WTC11 (cell line): ENCODE results near the gene ZFP90. TPM values are rescaled to one million over a fixed set of nuclear protein-coding genes. Genes with fewer than 3 reads are reported as not detected.

ENCODE experiments used
- ATAC-seq: fragments of 200-7000 bp; cut with Tn5 transposase; 2 replicates; pipeline ENCODE4 v1.10.0; 2021; ENCODE audit warnings: mild to moderate bottlenecking, moderate library complexity
- CTCF ChIA-PET: fragments of 300-600 bp; sonication (Branson Sonifier 250); formaldehyde crosslinking; loops from one replicate; lab custom pipeline; 2021; ENCODE audit warnings: antibody characterized with exemption; lab: Charles Lee
- POLR2A ChIA-PET: fragments of 350-600 bp; sonication (Branson Sonifier 250); formaldehyde crosslinking; loops from one replicate; lab custom pipeline; 2021; ENCODE audit warnings: antibody characterized with exemption; lab: Charles Lee
- DNase-seq: peaks from one replicate; pipeline ENCODE4 v3.0.0; 2021; ENCODE audit warnings: low spot score
- H3K27ac Mint-ChIP-seq: 2 replicates; pipeline ENCODE4 v1.8.0; 2021; ENCODE audit warnings: mixed read lengths
- H3K27me3 Mint-ChIP-seq: 2 replicates; pipeline ENCODE4 v1.8.0; 2021; ENCODE audit warnings: low read depth, mild to moderate bottlenecking, moderate library complexity, mixed read lengths
- H3K36me3 Mint-ChIP-seq: 2 replicates; pipeline ENCODE4 v1.8.0; 2021; ENCODE audit warnings: mixed read lengths
- H3K4me1 Mint-ChIP-seq: 2 replicates; pipeline ENCODE4 v1.8.0; 2022; ENCODE audit warnings: mixed read lengths
- H3K4me3 Mint-ChIP-seq: 2 replicates; pipeline ENCODE4 v1.8.0; 2021; ENCODE audit warnings: mild to moderate bottlenecking, moderate library complexity, mixed read lengths
- H3K9me3 Mint-ChIP-seq: 2 replicates; pipeline ENCODE4 v1.8.0; 2021; ENCODE audit warnings: mixed read lengths
- ELF4 ChIP-seq: sonication (generic); formaldehyde crosslinking; IDR thresholded peaks from 2 replicates; pipeline ENCODE4 v1.8.1; 2022; ENCODE audit warnings: low read depth, mild to moderate bottlenecking, moderate library complexity, missing genetic modification reagents
- EMX1 ChIP-seq: fragments of 250-450 bp; sonication (Bioruptor Pico); IDR thresholded peaks from 2 replicates; pipeline ENCODE4 v1.8.0; 2021; ENCODE audit warnings: mild to moderate bottlenecking
- FOXP1 ChIP-seq: sonication (generic); formaldehyde crosslinking; IDR thresholded peaks from 2 replicates; pipeline ENCODE4 v1.8.0; 2022; ENCODE audit warnings: missing genetic modification reagents, mild to moderate bottlenecking, moderate library complexity, borderline replicate concordance
- GTF2I ChIP-seq: fragments of 250-450 bp; sonication (Bioruptor Pico); conservative IDR thresholded peaks from 2 replicates; pipeline ENCODE4 v1.4.0; 2021; ENCODE audit warnings: mild to moderate bottlenecking
- JUN ChIP-seq: sonication (generic); formaldehyde crosslinking; IDR thresholded peaks from 2 replicates; pipeline ENCODE4 v1.8.0; 2023; ENCODE audit warnings: mild to moderate bottlenecking, missing genetic modification reagents
- KAT7 ChIP-seq: sonication (generic); formaldehyde crosslinking; IDR thresholded peaks from 2 replicates; pipeline ENCODE4 v1.8.1; 2023; ENCODE audit warnings: missing genetic modification reagents, mild to moderate bottlenecking, borderline replicate concordance
- MLX ChIP-seq: sonication (generic); formaldehyde crosslinking; IDR thresholded peaks from 2 replicates; pipeline ENCODE4 v1.8.1; 2023; ENCODE audit warnings: mild to moderate bottlenecking, missing genetic modification reagents, moderate library complexity
- NR1H2 ChIP-seq: sonication (generic); formaldehyde crosslinking; IDR thresholded peaks from 2 replicates; pipeline ENCODE4 v1.9.0; 2021; ENCODE audit warnings: mild to moderate bottlenecking, moderate library complexity, missing genetic modification reagents
- OVOL2 ChIP-seq: fragments of 250-450 bp; sonication (Bioruptor Pico); IDR thresholded peaks from 2 replicates; pipeline ENCODE4 v1.9.0; 2021; ENCODE audit warnings: mild to moderate bottlenecking, borderline replicate concordance
- RORB ChIP-seq: fragments of 250-450 bp; sonication (Bioruptor Pico); IDR thresholded peaks from 2 replicates; pipeline ENCODE4 v1.9.0; 2021; ENCODE audit warnings: mild to moderate bottlenecking
- TCF7 ChIP-seq: sonication (generic); formaldehyde crosslinking; IDR thresholded peaks from 2 replicates; pipeline ENCODE4 v1.8.0; 2022; ENCODE audit warnings: mild to moderate bottlenecking, low read depth, missing genetic modification reagents, moderate library complexity
- TEAD1 ChIP-seq: sonication (generic); formaldehyde crosslinking; IDR thresholded peaks from 2 replicates; pipeline ENCODE4 v1.8.0; 2022; ENCODE audit warnings: mild to moderate bottlenecking, missing genetic modification reagents
- TP53 ChIP-seq: sonication (generic); formaldehyde crosslinking; IDR thresholded peaks from 2 replicates; pipeline ENCODE4 v1.8.1; 2023; ENCODE audit warnings: mild to moderate bottlenecking, missing genetic modification reagents
- ZNF121 ChIP-seq: sonication (generic); formaldehyde crosslinking; IDR thresholded peaks from 2 replicates; pipeline ENCODE4 v1.8.0; 2023; ENCODE audit warnings: missing genetic modification reagents
- ZNF232 ChIP-seq: sonication (generic); formaldehyde crosslinking; IDR thresholded peaks from 2 replicates; pipeline ENCODE4 v1.8.0; 2022; ENCODE audit warnings: mild to moderate bottlenecking, missing genetic modification reagents
- total RNA-seq: library from RNA; stranded (reverse); gene quantifications from 3 replicates; pipeline ENCODE4 v1.2.3, GENCODE V29; 2021
- TF ChIP-seq, protein P1 (sequence below): sonication (generic); formaldehyde crosslinking; IDR thresholded peaks from 2 replicates; pipeline ENCODE4 v1.8.1; 2022; ENCODE audit warnings: low read depth, missing genetic modification reagents, borderline replicate concordance
- TF ChIP-seq, protein P2 (sequence below): sonication (generic); formaldehyde crosslinking; IDR thresholded peaks from 2 replicates; pipeline ENCODE4 v1.8.1; 2022; ENCODE audit warnings: mild to moderate bottlenecking, moderate library complexity, missing genetic modification reagents
- TF ChIP-seq, protein P3 (sequence below): fragments of 250-450 bp; sonication (Bioruptor Pico); conservative IDR thresholded peaks from 2 replicates; pipeline ENCODE4 v1.9.0; 2021; ENCODE audit warnings: mild to moderate bottlenecking
- TF ChIP-seq, protein P4 (sequence below): fragments of 200-600 bp; IDR thresholded peaks from 2 replicates; pipeline ENCODE4 v1.8.0; 2022; ENCODE audit warnings: antibody characterized with exemption
- TF ChIP-seq, protein P5 (sequence below): sonication (generic); formaldehyde crosslinking; IDR thresholded peaks from 2 replicates; pipeline ENCODE4 v1.8.1; 2022; ENCODE audit warnings: low read depth, mild to moderate bottlenecking, moderate library complexity, missing genetic modification reagents, borderline replicate concordance
- TF ChIP-seq, protein P6 (sequence below): fragments of 250-450 bp; sonication (Bioruptor Pico); IDR thresholded peaks from 2 replicates; pipeline ENCODE4 v1.9.0; 2021; ENCODE audit warnings: moderate library complexity, mild to moderate bottlenecking, inconsistent platforms, borderline replicate concordance
- TF ChIP-seq, protein P7 (sequence below): fragments of 250-450 bp; sonication (Bioruptor Pico); IDR thresholded peaks from 2 replicates; pipeline ENCODE4 v1.8.0; 2021; ENCODE audit warnings: mild to moderate bottlenecking

The ZFP90 gene
- total RNA-seq, 1 experiment from 2014 or later = 21.7 TPM

GRCh38 chr16:68529608-68529930 is 9.5 kb upstream of the ZFP90 start (continued):
- TF ChIP-seq, protein P1, sequence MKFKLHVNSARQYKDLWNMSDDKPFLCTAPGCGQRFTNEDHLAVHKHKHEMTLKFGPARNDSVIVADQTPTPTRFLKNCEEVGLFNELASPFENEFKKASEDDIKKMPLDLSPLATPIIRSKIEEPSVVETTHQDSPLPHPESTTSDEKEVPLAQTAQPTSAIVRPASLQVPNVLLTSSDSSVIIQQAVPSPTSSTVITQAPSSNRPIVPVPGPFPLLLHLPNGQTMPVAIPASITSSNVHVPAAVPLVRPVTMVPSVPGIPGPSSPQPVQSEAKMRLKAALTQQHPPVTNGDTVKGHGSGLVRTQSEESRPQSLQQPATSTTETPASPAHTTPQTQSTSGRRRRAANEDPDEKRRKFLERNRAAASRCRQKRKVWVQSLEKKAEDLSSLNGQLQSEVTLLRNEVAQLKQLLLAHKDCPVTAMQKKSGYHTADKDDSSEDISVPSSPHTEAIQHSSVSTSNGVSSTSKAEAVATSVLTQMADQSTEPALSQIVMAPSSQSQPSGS (CRISPR knock-in tag) = no peak
- TF ChIP-seq RORB (no peak), TCF7 (no peak), MLX (CRISPR knock-in tag) (no peak), NR1H2 (CRISPR knock-in tag) (no peak)
- TF ChIP-seq, protein P2, sequence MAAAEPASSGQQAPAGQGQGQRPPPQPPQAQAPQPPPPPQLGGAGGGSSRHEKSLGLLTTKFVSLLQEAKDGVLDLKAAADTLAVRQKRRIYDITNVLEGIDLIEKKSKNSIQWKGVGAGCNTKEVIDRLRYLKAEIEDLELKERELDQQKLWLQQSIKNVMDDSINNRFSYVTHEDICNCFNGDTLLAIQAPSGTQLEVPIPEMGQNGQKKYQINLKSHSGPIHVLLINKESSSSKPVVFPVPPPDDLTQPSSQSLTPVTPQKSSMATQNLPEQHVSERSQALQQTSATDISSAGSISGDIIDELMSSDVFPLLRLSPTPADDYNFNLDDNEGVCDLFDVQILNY = no peak

DNA sequence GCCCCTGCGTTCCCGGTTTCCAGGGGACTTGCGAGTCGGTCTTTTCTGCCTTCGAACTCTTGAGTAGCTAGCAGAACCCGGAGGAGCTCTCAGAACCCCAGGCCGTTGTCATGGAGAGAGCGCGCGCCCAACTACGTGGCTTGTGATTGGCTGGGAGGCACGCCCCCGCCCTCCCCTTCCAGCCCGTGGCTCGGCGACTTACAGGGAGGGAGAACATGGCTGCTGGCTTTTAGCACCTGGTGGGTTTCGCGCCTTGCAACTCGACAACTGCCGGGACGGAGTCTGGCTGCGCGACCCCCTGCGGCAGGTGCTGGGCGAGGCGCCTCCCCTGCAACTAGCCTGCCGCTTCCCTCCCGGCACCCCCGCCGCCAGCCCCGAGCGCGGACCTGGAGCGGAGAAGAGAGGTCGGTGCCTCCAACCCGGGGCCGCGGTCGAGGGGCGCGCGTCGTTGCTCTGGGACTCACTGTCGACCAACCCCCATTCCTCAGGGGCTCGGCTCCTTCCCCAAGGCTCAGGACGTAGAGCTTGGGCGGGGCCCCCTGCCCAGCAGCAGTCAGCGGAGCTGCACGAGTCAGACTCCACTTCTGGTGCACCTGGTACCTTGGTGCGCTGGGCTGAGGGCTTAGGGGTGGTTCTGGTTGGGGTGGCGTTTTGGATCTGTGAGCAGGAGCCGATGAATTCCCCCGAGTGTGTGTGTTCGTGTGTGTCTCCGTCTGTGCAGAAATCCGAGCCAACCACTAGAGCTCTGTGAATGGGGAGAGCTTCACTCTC is 9.0 kb upstream of the ZFP90 start:
- H3K36me3 Mint-ChIP-seq = peaks cover 10% of the 10 kb centered on the region
- H3K4me1 Mint-ChIP-seq = peaks cover 15% of the 10 kb centered on the region
- peak overlapping the region; percentile 78 for H3K4me3 Mint-ChIP-seq
- H3K9me3 Mint-ChIP-seq = peaks cover 16% of the 10 kb centered on the region
- POLR2A ChIA-PET = interaction anchor here (1.2 to 1.4 kb wide), 3 partner anchors 10 to 207 kb away, joined by 3 to 5 read pairs (median 4); partner anchors contain the start of genes CDH1, CDH3 and ZFP90
- CTCF ChIA-PET = interaction anchor here (0.6 to 4.7 kb wide), 14 partner anchors 9 to 576 kb away, joined by 3 to 74 read pairs (median 4); partner anchors contain the start of genes CDH3 and ZFP90
- peaks cover 50% of the 10 kb centered on the region for H3K27me3 Mint-ChIP-seq
- ATAC-seq (peak; percentile 84), DNase-seq (peak; percentile 92)
- H3K27ac Mint-ChIP-seq = no peak overlapping the region
- TF ChIP-seq KAT7 (CRISPR knock-in tag) (peak; percentile 99), ELF4 (CRISPR knock-in tag) (peak; percentile 98), EMX1 (CRISPR knock-in tag) (no peak), OVOL2 (CRISPR knock-in tag) (no peak), MLX (CRISPR knock-in tag) (0 out of 2 replicates have a peak, but pooled peaks have one; percentile 83), ZNF121 (CRISPR knock-in tag) (peak; percentile 93), TEAD1 (CRISPR knock-in tag) (peak; percentile 97), JUN (no peak), TP53 (peak; percentile 98), NR1H2 (CRISPR knock-in tag) (peak; percentile 94), GTF2I (CRISPR knock-in tag) (no peak), ZNF232 (CRISPR knock-in tag) (peak; percentile 98; the same call in 1 of the 2 replicates), FOXP1 (CRISPR knock-in tag) (peak; percentile 99)
- TF ChIP-seq, protein P3, sequence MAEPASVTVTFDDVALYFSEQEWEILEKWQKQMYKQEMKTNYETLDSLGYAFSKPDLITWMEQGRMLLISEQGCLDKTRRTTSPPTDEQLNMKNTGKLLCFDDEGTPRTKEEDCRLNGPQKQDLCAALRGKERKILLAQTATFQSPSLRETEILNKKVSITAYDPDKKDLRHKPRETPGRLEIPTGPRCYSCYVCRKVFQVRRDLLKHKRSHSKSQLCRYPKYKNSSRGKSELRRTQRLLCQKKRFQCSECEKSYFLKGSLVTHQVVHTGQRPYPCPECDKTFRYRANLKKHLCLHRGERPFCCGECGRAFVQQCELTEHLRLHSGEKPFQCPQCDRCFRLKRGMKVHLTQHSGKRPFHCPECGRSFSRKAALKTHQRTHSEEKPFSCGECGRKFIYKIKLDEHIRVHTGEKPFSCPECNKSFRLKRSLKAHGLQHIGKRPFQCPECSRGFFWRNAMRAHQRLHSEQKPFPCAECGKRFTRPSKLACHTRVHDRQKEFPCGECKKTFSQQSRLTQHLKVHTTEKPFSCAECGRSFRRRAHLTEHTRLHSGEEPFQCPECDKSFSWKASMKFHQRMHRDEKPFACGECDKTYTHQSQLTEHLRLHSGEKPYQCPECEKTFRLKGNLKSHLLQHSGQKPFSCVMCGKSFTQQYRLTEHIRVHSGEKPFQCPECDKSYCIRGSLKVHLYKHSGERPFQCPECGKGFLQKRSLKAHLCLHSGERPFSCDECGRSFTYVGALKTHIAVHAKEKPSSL (CRISPR knock-in tag) = no peak
- TF ChIP-seq, protein P4, sequence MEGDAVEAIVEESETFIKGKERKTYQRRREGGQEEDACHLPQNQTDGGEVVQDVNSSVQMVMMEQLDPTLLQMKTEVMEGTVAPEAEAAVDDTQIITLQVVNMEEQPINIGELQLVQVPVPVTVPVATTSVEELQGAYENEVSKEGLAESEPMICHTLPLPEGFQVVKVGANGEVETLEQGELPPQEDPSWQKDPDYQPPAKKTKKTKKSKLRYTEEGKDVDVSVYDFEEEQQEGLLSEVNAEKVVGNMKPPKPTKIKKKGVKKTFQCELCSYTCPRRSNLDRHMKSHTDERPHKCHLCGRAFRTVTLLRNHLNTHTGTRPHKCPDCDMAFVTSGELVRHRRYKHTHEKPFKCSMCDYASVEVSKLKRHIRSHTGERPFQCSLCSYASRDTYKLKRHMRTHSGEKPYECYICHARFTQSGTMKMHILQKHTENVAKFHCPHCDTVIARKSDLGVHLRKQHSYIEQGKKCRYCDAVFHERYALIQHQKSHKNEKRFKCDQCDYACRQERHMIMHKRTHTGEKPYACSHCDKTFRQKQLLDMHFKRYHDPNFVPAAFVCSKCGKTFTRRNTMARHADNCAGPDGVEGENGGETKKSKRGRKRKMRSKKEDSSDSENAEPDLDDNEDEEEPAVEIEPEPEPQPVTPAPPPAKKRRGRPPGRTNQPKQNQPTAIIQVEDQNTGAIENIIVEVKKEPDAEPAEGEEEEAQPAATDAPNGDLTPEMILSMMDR = no peak
- TF ChIP-seq, protein P5, sequence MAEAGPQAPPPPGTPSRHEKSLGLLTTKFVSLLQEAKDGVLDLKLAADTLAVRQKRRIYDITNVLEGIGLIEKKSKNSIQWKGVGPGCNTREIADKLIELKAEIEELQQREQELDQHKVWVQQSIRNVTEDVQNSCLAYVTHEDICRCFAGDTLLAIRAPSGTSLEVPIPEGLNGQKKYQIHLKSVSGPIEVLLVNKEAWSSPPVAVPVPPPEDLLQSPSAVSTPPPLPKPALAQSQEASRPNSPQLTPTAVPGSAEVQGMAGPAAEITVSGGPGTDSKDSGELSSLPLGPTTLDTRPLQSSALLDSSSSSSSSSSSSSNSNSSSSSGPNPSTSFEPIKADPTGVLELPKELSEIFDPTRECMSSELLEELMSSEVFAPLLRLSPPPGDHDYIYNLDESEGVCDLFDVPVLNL = peak; percentile 96
- TF ChIP-seq, protein P6, sequence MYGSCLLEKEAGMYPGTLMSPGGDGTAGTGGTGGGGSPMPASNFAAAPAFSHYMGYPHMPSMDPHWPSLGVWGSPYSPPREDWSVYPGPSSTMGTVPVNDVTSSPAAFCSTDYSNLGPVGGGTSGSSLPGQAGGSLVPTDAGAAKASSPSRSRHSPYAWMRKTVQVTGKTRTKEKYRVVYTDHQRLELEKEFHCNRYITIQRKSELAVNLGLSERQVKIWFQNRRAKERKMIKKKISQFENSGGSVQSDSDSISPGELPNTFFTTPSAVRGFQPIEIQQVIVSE (CRISPR knock-in tag) = no peak
- TF ChIP-seq, protein P1 (CRISPR knock-in tag) = peak; percentile 88
- TF ChIP-seq, protein P7, sequence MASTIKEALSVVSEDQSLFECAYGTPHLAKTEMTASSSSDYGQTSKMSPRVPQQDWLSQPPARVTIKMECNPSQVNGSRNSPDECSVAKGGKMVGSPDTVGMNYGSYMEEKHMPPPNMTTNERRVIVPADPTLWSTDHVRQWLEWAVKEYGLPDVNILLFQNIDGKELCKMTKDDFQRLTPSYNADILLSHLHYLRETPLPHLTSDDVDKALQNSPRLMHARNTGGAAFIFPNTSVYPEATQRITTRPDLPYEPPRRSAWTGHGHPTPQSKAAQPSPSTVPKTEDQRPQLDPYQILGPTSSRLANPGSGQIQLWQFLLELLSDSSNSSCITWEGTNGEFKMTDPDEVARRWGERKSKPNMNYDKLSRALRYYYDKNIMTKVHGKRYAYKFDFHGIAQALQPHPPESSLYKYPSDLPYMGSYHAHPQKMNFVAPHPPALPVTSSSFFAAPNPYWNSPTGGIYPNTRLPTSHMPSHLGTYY = no peak
